ENCODE measurements around the gene TPCN1.

Gene TPCN1

GRCh38 chr12:113263431-113263963 is 42.2 kb downstream of the TPCN1 start:
- no peak for DNase-seq

DNA sequence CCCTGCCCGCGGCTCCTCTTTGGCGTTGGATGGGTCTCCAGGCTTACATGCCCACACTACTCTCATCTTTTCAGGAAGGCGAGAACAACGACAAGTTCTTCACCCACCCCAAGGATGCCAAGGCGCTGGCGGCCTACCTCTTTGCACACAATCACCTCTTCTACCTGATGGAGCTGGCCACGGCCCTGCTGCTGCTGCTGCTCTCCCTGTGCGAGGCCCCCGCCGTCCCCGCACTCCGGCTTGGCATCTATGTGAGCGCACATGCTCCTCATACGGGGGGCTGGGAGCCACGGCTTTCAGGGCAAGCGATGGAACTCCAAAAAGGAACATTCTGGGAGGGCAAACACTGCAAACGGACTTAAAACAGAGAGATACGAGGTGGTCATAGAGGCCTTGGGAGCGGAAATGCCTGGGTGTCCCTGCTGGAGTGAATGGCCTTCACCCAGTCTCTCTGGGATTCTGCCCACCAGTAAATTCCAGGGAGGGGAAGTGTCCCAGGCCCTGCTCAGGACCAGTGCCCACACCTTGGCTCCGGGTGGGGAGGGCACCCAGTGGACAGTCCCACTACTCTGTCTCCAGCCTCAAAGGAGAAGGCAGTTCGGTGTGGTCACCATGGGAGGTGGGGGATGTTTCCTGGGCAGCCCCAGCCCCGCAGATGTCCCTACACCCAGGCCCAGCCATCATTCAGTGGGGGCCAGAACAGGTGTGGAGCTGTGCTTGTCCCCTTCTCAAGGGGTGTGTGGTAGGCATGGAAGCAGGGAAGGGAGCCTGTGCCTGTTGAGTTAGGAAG is 45.0 kb downstream of the TPCN1 start:
- DNase-seq, result no peak

DNA sequence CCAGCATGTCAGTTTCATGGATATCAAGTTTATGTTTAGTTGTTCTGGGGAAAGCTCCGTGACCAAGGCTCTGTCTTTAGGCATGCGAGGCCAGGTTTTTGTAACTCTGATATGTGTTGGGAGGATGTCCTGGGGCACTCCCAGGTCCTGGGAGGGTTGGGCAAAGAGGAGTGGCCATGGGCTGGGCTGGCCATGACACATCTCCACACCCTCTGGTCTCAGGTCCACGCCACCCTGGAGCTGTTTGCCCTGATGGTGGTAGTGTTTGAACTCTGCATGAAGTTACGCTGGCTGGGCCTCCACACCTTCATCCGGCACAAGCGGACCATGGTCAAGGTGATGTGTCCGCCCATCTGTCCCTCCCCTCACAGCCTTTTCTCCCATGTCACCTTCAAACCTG is 46.4 kb downstream of the TPCN1 start:
- no peak for DNase-seq

DNA sequence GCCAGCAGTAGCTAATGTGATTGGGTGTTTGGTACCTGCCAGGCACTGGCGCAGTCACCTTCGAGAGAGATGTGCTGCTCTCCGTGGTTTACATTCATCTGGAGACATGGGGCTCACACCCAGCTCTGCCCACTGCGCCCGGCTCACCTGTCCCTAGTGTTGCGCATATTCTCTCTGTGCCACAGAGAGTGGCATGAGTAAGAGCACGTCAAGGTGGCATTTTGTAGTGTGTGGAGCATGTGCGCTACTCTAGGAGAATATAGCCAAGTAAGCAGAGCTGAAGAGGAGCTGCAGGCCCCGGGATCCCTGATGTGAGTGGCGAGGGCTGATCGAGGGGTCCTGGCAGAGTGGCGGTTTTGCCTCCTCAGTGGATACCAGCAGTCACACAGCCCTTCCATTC is 46.9 kb downstream of the TPCN1 start:
- DNase-seq, result no peak

- no peak for DNase-seq
These were observed 47.4 kb downstream of the TPCN1 start for GRCh38 chr12:113268621-113269020.

DNA sequence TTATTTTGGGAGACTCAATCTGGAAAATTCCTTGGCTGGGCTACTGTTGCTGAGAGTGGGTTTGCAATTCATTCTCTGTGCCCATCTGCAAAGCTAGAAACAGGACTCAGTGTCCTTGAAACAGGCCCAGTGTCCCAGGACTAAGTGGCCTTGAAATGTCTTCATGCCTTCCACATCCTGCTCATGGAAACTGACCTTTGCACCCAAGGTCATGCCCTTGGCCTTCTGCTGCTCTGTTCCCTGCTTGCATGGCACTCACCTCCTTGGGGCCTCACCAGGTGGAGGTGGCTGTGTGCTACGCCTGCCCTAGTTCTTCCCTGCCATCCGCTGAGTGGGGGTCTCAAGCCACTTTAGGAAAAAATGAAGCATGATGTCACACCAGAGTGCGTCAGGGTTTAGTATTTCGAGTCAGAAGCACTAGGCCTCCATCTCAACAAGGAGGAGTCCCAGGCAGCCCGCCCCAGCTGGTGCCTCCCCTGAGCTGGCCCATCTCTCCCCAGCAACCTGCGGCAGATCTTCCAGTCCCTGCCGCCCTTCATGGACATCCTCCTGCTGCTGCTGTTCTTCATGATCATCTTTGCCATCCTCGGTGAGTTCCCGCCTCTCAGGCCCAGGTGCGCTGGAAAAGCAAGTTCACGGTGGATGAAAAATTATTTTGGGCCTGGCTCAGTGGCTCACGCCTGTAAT is 48.1 kb downstream of the TPCN1 start:
- DNase-seq, result no peak

DNA sequence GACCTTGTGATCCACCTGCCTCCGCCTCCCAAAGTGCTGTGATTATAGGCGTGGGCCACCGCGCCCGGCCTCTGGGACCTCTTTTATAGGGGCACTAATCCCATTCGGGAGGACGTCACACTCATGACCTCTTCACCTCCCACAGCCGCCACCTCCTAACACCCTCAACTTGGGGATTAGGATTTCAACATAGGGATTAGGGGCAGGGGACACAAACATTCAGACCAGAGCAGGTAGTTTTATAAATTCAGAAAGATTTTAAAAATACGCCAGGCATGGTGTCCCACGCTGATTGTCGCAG is 49.4 kb downstream of the TPCN1 start:
- DNase-seq, result no peak

DNA sequence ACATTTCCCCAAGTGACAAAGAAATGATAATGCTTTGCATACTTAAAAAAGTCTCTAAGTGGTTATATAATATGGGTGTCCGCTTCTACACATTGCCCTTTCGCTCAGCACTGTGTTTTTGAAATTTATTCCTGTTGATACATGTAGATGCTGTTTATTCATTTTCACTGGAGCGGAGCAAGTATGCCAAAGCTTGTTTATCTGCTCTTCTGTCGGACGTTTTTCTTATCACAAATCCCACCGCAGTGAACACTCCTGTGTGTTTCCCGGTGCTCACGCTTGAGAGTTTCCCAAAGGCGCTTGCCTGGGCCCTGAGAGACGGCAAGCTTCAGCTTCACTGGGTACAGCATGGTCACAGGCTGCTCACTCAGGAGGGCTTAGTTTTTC is 50.2 kb downstream of the TPCN1 start:
- DNase-seq, result no peak

DNA sequence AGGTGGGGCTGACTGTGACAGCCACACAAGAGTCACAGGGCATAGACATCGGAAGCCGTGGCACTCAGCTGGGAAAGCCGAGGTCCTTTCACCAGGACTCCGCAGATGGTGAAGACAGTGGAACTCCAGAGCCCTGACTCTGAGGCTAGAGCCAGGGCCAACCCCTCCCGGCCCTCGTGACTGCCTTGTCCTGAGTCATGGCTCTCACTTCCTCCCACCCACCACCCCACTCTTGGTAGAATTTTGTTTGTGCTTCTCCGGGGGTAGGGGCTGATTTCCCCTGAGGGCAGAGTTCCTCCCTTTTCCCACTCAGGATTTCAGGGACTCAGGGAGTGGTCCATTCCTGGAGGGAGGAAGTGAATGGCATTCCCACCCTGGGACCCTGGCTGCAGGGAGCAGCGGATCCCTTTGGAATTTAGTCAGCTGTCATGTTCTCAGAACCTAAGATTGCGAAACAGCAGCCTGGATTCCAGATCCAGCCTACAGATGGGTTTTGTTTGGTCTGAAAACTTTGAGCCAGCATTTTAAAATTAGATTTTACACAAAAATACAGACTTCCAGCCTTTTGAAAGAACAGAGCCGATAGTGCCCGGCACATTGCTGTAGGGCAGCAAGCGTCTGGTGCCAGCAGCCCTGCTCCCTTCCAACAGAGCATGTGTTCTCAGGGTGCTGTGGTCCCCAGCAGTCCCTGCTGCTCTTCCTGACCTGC is 50.7 kb downstream of the TPCN1 start:
- DNase-seq, result peak; percentile 91

DNA sequence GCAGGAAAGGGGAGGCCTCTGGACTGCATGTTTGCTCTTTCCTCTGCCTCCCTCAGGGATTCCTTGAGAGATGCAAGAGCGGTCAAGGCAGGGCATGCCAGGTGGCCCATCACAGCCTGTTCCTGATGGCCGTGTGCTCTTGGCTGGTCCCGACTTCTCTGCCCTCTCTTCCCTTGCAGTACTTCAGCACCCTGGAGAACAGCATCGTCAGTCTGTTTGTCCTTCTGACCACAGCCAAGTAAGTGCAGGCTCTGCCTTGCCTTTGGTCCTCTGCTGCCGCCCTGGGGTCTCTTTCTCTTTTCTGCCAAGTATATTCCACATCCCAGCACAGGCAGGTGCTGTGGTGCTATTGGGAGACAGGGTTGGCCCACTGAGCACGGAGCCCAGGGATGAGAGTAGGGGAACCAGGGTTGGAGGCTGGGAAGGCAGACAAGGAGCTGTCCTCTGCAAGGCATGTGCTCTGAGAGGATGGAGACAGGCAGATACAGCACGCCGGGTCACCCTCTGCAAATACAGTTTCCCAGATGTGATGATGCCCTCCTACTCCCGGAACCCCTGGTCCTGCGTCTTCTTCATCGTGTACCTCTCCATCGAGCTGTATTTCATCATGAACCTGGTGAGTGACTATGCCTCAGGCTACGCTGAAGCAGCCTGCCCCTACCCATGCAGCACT is 51.9 kb downstream of the TPCN1 start:
- DNase-seq, result no peak

DNA sequence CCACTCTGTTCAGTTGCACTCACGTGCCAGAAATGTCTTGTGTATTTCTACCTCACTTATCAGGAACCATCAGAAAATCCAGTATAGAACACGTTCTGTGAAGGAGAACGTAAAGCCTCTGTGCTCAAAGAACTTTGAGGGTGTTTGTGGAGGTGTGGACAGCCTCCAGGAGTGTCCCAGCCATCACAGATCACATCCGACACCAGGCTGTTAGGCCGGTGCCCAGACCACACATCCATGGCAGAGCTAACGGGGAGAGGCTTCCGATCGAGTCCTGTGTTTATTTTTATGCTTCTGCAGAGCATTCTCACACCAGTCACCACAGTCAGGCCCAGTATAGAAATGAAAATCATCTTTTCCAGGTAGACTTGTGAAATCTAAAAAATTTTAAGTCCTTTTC is 53.6 kb downstream of the TPCN1 start:
- no peak for DNase-seq

- DNase-seq, result no peak
These were observed 55.0 kb downstream of the TPCN1 start for GRCh38 chr12:113276306-113276705.

DNA sequence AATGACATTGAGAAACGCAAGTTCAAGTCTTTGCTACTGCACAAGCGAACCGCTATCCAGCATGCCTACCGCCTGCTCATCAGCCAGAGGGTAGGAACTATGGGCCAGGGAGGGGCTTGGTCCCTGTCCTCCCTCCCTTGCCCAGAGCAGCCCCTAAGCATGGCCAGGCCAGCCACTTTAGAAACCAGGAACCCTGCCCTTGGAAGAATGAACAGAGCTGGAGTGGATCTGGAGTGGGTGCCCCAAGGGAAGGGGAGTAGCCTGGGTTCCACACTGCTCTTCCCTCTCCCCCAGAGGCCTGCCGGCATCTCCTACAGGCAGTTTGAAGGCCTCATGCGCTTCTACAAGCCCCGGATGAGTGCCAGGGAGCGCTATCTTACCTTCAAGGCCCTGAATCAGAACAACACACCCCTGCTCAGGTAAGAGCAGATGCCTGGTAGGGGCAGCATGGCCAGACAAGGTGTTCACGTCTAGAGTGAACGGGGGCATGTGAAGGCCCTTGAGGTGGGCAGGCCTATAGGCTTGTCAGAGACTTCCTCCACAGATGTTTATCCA is 55.8 kb downstream of the TPCN1 start:
- no peak for DNase-seq

DNA sequence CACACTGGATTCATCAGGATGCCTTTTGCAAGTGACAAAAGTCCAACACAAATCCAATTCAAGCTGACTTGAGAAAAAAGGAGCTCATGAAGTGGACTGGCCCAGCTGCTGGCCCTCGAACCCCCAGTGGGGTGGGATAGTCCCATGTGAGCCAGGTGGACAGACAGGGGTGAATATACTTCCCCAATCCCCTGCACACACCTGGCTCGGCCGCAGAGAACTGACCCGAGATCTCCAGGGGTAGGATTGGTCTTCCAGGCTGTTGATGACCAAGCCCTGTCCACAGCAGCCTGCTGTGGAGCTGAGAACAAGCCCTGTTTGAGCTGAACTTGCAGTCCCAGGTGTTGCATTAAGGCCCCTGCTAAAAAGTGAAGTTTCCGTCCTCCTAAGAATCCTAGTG is 56.2 kb downstream of the TPCN1 start:
- DNase-seq, result no peak

- no peak for DNase-seq
These were observed 56.9 kb downstream of the TPCN1 start for GRCh38 chr12:113278141-113278540.

DNA sequence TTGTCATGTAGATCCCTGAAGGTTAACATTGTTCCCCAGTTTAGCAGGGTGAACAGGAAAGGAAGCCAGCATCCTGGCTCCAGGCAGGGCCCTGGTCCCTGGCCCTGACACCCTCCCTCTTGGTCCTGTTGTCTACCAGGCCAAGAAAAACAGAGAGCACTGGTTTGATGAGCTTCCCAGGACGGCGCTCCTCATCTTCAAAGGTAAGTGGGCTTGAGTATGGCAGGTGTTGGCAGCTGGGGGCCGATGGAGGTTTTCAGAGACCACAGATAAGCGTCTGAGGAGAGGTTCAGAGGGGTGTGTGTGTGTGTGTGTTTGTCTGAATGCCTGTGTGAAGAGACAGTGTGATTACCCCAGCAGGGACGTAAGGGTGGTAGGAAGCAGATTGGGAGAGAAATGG is 57.4 kb downstream of the TPCN1 start:
- no peak for DNase-seq

DNA sequence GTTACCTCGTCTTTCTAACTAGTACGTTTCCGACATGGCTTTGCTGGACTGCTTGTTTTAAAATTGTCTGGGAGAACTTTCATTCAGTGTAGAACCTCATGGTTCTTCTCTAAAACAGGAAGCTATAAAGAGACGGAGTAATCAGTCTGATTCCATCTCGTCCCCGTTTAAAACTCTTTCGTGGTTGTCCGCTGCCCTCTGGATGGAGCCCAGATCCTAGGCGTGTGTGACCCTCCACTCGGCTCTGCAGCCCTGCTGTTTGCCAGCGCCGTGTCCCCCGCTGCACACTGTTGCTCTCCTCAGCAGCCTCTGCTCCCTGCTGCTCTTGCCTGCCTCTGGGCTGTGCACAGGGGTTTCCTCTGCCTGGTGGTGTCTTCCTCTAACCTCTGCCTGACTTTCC is 63.5 kb downstream of the TPCN1 start:
- DNase-seq, result no peak

- no peak for DNase-seq
These were observed 64.7 kb downstream of the TPCN1 start for GRCh38 chr12:113285679-113286610.

- no peak for DNase-seq
These were observed 65.4 kb downstream of the TPCN1 start for GRCh38 chr12:113286712-113287111.

- no peak for DNase-seq
These were observed 66.1 kb downstream of the TPCN1 start for GRCh38 chr12:113287146-113287898.

DNA sequence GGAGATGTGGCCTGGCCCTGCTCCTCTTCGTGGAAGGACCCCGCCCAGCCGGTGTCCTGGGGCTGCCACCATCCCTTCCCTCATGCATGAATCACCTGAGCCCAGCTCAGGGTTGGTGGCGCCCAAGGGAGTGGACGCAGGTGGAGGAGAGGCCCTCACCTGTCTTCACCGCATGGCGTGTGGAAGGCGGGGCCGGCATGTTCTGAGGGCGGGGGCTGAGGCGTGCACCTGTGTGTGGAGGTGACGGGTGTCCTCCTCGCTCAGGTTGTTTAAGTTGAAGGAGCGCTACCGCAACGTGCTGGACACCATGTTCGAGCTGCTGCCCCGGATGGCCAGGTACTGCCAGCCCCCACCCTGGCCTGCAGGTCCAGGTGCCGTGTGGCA is 66.6 kb downstream of the TPCN1 start:
- no peak for DNase-seq
